ENCODE measurements around the gene NAA80.

The NAA80 gene

GRCh38 chr3:50261505-50261904 lies 37.7 kb downstream of the NAA80 start:
- Histone ChIP-seq H3K79me2 (ENCODE audit: insufficient read depth, low read length) (peaks cover 12% of the 10 kb centered on the region; the same call in 1 of the 2 replicates), H3K27me3 (ENCODE audit: insufficient read depth, low read length, poor library complexity, severe bottlenecking) (no peaks in the 10 kb centered on the region), H2AFZ (ENCODE audit: low read length) (no peak overlapping the region), H3K4me2 (ENCODE audit: low read depth, low read length, poor library complexity, severe bottlenecking) (peak overlapping the region; percentile 93), H3F3A (ENCODE audit: low read depth) (peaks cover 4% of the 10 kb centered on the region; the same call in 1 of the 2 replicates), H3K4me3 (ENCODE audit: low read length, poor library complexity, severe bottlenecking) (peak overlapping the region; percentile 90), H4K20me1 (ENCODE audit: insufficient read depth, low read length, poor library complexity, severe bottlenecking) (peaks cover 5% of the 10 kb centered on the region), H3K4me1 (ENCODE audit: insufficient read depth, low read length, poor library complexity, severe bottlenecking) (peaks cover 13% of the 10 kb centered on the region), H3K36me3 (ENCODE audit: insufficient read depth, low read length) (peaks cover 30% of the 10 kb centered on the region; the same call in 1 of the 2 replicates), H3K9me2 (replicated peaks; ENCODE audit: low read depth, low read length) (no peaks in the 10 kb centered on the region), H3K9me3 (ENCODE audit: insufficient read depth, low read depth, low read length) (no peaks in the 10 kb centered on the region), H3K9ac (ENCODE audit: low read depth, low read length, poor library complexity, severe bottlenecking) (peak overlapping the region; percentile 86)
- TF ChIP-seq CTCF (conservative IDR thresholded peaks at IDR 0.05; ENCODE audit: low read length) (no peak), EZH2phosphoT487 (IDR thresholded peaks at IDR 0.05; ENCODE audit: borderline replicate concordance) (no peak)

GRCh38 chr3:50260942-50261441 lies 38.2 kb downstream of the NAA80 start:
- Histone ChIP-seq H3K4me2 (ENCODE audit: low read depth, low read length, poor library complexity, severe bottlenecking) (peak overlapping the region; percentile 93), H3K9me2 (replicated peaks; ENCODE audit: low read depth, low read length) (no peaks in the 10 kb centered on the region), H3K4me3 (ENCODE audit: low read length, poor library complexity, severe bottlenecking) (peak overlapping the region; percentile 90), H3K36me3 (ENCODE audit: insufficient read depth, low read length) (peaks cover 35% of the 10 kb centered on the region; the same call in 1 of the 2 replicates), H3K9ac (ENCODE audit: low read depth, low read length, poor library complexity, severe bottlenecking) (peak overlapping the region; percentile 86), H4K20me1 (ENCODE audit: insufficient read depth, low read length, poor library complexity, severe bottlenecking) (peaks cover 9% of the 10 kb centered on the region), H3K79me2 (ENCODE audit: insufficient read depth, low read length) (peaks cover 12% of the 10 kb centered on the region; the same call in 1 of the 2 replicates), H2AFZ (ENCODE audit: low read length) (no peak overlapping the region), H3K4me1 (ENCODE audit: insufficient read depth, low read length, poor library complexity, severe bottlenecking) (peaks cover 13% of the 10 kb centered on the region), H3K27me3 (ENCODE audit: insufficient read depth, low read length, poor library complexity, severe bottlenecking) (no peaks in the 10 kb centered on the region), H3F3A (ENCODE audit: low read depth) (peaks cover 4% of the 10 kb centered on the region; the same call in 1 of the 2 replicates), H3K9me3 (ENCODE audit: insufficient read depth, low read depth, low read length) (no peaks in the 10 kb centered on the region)
- TF ChIP-seq CTCF (conservative IDR thresholded peaks at IDR 0.05; ENCODE audit: low read length) (no peak), EZH2phosphoT487 (IDR thresholded peaks at IDR 0.05; ENCODE audit: borderline replicate concordance) (no peak)

GRCh38 chr3:50260027-50260941 lies 38.9 kb downstream of the NAA80 start:
- H3K4me1 ChIP-seq (ENCODE audit: insufficient read depth, low read length, poor library complexity, severe bottlenecking), result peaks cover 13% of the 10 kb centered on the region
- peak overlapping the region; percentile 86 for H3K9ac ChIP-seq (ENCODE audit: low read depth, low read length, poor library complexity, severe bottlenecking)
- peaks cover 9% of the 10 kb centered on the region for H4K20me1 ChIP-seq (ENCODE audit: insufficient read depth, low read length, poor library complexity, severe bottlenecking)
- TF ChIP-seq EZH2phosphoT487 (IDR thresholded peaks at IDR 0.05; ENCODE audit: borderline replicate concordance), result no peak
- peak; percentile 79 for TF ChIP-seq CTCF (conservative IDR thresholded peaks at IDR 0.05; ENCODE audit: low read length)
- peak overlapping the region; percentile 90 for H3K4me3 ChIP-seq (ENCODE audit: low read length, poor library complexity, severe bottlenecking)
- H3K27me3 ChIP-seq (ENCODE audit: insufficient read depth, low read length, poor library complexity, severe bottlenecking), result no peaks in the 10 kb centered on the region
- H3K36me3 ChIP-seq (ENCODE audit: insufficient read depth, low read length), result peaks cover 40% of the 10 kb centered on the region; the same call in 1 of the 2 replicates
- H2AFZ ChIP-seq (ENCODE audit: low read length), result peak overlapping the region; percentile 74
- peaks cover 12% of the 10 kb centered on the region; the same call in 1 of the 2 replicates for H3K79me2 ChIP-seq (ENCODE audit: insufficient read depth, low read length)
- H3K9me3 ChIP-seq (ENCODE audit: insufficient read depth, low read depth, low read length), result no peaks in the 10 kb centered on the region
- peaks cover 4% of the 10 kb centered on the region; the same call in 1 of the 2 replicates for H3F3A ChIP-seq (ENCODE audit: low read depth)
- peak overlapping the region; percentile 93 for H3K4me2 ChIP-seq (ENCODE audit: low read depth, low read length, poor library complexity, severe bottlenecking)
- H3K9me2 ChIP-seq (replicated peaks; ENCODE audit: low read depth, low read length), result no peaks in the 10 kb centered on the region

Data from Loucy (cell line).